A549 treated with ZK216348 at 1 μM for 4 hours (cell line): ENCODE results near the gene RHOG. TPM values are rescaled to one million over a fixed set of nuclear protein-coding genes. Genes with fewer than 3 reads are reported as not detected.

Source experiments
- total RNA-seq: library from RNA; stranded (reverse); fragments of 200-300 nt; extraction: Qiagen RNA extraction; gene quantifications from 5 replicates; pipeline ENCODE4 v1.2.3, GENCODE V29; 2022; ENCODE audit warnings: low read depth

RHOG gene
- 80.3 to 111 TPM (median 109 TPM) in 5 replicates for total RNA-seq

DNA sequence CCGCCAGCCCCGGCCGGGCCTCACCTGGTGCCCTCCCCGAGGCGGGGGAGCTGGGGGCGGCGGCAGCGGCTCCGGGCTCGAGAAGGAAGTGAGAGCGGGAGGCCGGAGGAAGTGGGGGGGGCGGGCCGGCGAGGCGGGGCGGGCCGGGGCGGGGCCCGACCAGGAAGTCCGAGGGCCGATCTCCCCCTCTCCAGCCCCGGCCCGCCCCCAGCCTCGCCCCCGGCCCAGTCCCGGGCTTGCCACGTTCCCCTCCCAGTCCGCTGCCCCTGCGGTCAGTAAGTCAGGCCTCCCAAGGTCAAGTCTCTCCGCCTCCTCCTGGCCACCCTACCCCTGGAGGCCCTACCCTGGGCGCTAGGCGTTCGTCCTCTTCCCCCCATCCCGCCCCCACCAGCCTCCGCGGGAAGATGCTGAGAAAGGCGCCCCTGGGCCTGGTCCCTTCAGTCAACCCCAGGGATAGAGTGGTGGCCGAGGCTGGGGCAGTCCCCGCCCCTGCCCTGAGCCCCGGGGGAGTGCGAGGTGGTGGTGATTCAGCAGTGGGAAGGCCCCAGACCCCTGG, at the start of gene RHOG:
Gene RHOG, minus strand, starts transcription at position 90 of the 556 bp plus-strand sequence. CDS start 12,821 bp downstream, outside the sequence.

DNA sequence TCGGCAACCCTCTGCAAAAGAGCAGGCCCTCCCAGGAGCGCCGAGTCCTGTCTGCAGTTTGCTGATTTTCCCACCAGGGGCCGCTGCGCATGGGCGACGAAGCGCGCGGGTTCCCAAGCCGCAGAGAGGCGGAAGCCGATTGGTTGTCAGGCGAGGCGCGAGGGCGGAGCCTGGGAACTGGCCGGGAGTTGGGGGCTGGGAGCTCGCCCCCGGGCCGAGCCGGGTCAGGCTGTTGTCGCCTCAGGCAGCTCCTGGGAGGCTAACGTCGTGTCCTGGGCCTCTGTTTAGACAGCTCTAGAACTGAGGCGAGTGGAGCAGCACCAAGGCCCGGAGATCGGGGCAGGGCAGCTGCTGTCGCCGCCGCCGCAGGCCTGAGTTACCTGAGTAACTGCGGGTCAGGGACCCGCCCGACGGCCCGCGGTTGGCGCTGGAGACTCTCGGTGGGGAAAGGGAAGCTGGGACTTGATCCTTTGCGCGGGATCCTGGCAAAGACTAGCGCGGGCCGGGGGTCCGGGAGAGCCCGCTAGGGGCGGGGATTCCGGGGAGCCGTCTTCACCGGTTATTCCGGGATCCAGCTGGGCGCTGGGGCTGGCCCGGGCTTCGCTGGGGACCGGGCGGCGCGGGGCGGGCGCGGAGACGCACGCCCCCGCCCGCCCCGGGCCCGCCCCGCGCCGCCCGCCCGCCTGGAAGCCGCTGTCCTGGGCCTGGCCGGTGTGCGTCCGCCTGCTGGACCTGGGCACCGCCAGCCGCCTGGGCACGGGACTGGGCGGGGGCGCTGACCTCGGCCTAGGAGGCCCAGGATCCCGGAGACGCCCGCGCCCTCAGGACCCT, 14.4 kb upstream of the RHOG start, which contains the start of gene STIM1:
Gene STIM1, plus strand, starts transcription at position 688 of the 831 bp plus-strand sequence. CDS start 607 bp downstream, outside the sequence.

DNA sequence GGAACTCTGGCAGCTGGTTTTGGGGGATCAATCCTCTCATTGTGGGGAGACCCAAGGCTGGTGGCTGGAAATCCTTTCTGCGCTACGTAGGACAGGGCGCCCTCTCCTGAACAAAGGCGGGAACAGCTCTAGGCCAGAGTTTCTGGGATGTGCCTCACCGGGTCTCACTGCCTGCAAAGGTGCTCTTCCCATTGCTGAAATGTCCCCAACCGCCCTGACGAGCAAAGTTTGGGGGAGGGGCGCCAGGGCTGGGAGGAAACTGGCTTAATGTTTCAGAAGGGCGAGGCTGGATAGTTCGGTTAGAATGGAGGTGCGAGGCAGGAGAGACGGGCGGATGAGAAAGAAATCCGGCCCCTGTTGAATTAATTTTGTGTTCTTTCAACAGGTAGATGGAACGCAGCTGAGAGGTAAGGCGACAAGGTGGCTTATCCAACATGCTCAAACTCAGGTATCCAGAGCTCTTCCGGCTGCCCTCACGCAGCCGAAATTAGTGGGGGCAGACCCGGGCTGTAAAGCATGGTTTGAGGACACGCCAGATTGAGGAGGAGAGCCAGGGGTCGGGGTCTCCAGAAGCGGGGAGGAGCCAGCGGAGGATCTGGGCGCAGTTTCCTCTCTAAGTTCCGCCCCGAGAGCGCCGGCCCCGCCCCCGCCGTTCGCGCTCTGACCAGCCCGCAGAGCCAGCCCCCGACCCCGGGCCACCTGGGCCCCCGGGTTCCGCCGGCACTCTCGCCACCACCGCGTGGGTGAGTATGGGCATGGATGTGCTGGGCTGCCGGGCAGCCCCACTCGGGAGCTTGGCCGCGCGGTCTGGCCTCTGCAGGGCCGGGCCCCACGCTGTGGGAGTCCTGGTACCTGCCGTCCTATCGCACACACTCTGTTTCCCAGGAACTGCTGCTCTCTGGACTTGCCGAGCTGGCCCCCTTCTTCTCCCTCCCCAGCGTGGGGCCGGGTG, 32.6 kb downstream of the RHOG start, which contains the start of gene PGAP2:
Gene PGAP2, plus strand, starts transcription at position 652 of the 952 bp plus-strand sequence. CDS start 2,700 bp downstream, outside the sequence.

DNA sequence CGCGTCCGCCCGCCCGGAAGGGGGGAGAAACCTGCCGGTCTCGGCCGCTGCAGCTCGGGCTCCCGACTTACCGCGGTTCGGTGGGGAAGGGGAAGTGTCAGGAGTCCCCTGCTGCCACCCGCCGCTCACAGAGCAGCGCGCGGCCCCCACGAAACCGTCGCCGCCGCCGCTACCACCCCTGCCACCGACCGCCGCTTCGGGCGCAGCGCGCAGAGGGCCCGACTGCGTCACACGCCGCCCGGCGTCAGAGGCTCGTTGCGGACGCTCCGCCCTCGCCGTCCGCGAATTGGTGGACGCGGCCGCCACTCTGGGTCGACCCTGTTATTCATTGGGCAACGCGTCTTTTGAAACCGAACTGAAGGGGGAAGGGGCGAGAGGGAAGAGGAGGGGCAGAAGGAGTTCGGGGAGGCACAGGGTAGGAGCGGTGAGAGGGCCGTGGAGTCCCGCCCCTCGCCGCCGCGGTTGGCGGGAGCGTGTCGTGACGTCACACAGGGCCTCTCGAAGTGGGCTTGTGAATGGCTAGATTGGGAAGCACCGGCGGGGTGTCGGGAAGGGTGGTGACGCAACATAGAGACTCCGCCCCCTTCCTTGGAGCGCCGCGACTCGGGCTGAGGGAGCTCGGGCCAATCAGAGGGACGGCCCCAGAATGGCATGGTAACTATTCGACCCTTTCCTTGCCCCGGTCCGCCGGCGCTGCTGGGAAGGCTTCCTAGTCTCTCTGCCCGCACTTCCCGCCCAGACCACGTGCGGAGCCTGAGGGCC, 43.2 kb downstream of the RHOG start, which contains the start of gene NUP98:
Gene NUP98, minus strand, starts transcription at position 226 of the 762 bp plus-strand sequence. CDS start 15,437 bp downstream, outside the sequence.

Other genes starting within 250 kb of the RHOG start
- gene ART5, start 199.0 kb downstream of the RHOG start, total RNA-seq: 0.18 to 0.70 TPM (median 0.25 TPM) in 4 of 5 replicates, not detected in the other
- not detected in 5 replicates for gene ART1, start 195.8 kb downstream of the RHOG start, total RNA-seq
- gene CHRNA10, start 169.6 kb downstream of the RHOG start, total RNA-seq: 0.55 to 1.9 TPM (median 0.93 TPM) in 5 replicates
- 63.8 to 72.0 TPM (median 69.6 TPM) in 5 replicates for gene NUP98, start 43.4 kb downstream of the RHOG start, total RNA-seq
- gene PGAP2, start 32.4 kb downstream of the RHOG start, total RNA-seq: 18.7 to 26.6 TPM (median 22.6 TPM) in 5 replicates
- 23.9 to 30.2 TPM (median 25.0 TPM) in 5 replicates for gene STIM1, start 14.7 kb upstream of the RHOG start, total RNA-seq